A673 (cell line): ENCODE data around the gene TNFRSF25.

Source experiments
- CTCF ChIP-seq: fragments of 300-800, 200-600 bp; sonication (generic); conservative IDR thresholded peaks from 2 replicates; pipeline ENCODE4 v1.5.1; 2017; ENCODE audit warnings: low read depth, mild to moderate bottlenecking, antibody characterized with exemption, low read length, moderate library complexity, mixed read lengths
- EZH2 ChIP-seq: fragments of 200-600 bp; sonication (generic); IDR thresholded peaks from 2 replicates; pipeline ENCODE4 v1.6.1; 2017; ENCODE audit warnings: borderline replicate concordance, low read depth, mild to moderate bottlenecking, mixed read lengths, antibody characterized with exemption, low read length; ENCODE audit not compliant: poor library complexity, severe bottlenecking

- no peak for TF ChIP-seq CTCF
- TF ChIP-seq EZH2, result no peak
These were observed 29.8 kb upstream of the TNFRSF25 start for GRCh38 chr1:6495540-6496364.
